Thyroid gland (tissue), 4 donors: Measurements from ENCODE around the gene SIPA1L3. TPM values are rescaled to one million over a fixed set of nuclear protein-coding genes. Genes with fewer than 3 reads are reported as not detected.

Source experiments
- DNase-seq, 2 donors: peaks; one replicate each; pipeline ENCODE4 v3.0.0-alpha.2; 2019
- H3K27ac ChIP-seq, 3 donors: fragments of 200-600 bp; sonication (generic); 1 replicate in 2 of 3; 2 replicates in 1 of 3; pipeline ENCODE4 v1.5.1; 2016 to 2019; ENCODE audit warnings: mild to moderate bottlenecking in 1 of 3, moderate library complexity in 1 of 3
- H3K27me3 ChIP-seq: fragments of 200-600 bp; sonication (generic); one replicate; pipeline ENCODE4 v1.5.1; 2019
- H3K36me3 ChIP-seq, 2 donors: fragments of 200-600 bp; sonication (generic); one replicate each; pipeline ENCODE4 v1.5.1; 2016 to 2019
- H3K4me1 ChIP-seq, 2 donors: fragments of 200-600 bp; sonication (generic); one replicate each; pipeline ENCODE4 v1.5.1; 2017 to 2019
- H3K4me3 ChIP-seq, 3 donors: fragments of 200-600 bp; sonication (generic); replicated peaks in 1 of 3; 1 replicate in 2 of 3; 2 replicates in 1 of 3; pipeline ENCODE4 v1.5.1; 2016; ENCODE audit warnings: mild to moderate bottlenecking in 1 of 3
- H3K9me3 ChIP-seq: fragments of 200-600 bp; sonication (generic); one replicate; pipeline ENCODE4 v1.5.1; 2017
- CTCF ChIP-seq, 6 experiments: fragments of 200-600 bp in 3 of 6; fragments of 450-650 bp in 3 of 6; sonication (generic) in 3 of 6; IDR thresholded peaks; one replicate each; pipeline ENCODE4 v1.5.1; 2016 to 2019; ENCODE audit warnings: antibody characterized with exemption in 6 of 6, mild to moderate bottlenecking in 2 of 6, inconsistent platforms in 1 of 6, moderate library complexity in 1 of 6
- POLR2A ChIP-seq, 2 donors: fragments of 450-650 bp; IDR thresholded peaks; one replicate each; pipeline ENCODE4 v1.6.1; 2017; ENCODE audit warnings: antibody characterized with exemption in 2 of 2, mild to moderate bottlenecking in 2 of 2, moderate library complexity in 1 of 2
- WGBS, 2 donors: methylation state at CpG; one replicate each; pipeline ENCODE4 v1.1.5; 2017; 5-methylcytosine and 5-hydroxymethylcytosine counted together
- intact Hi-C: fragments of 100-400 bp; cut with DNase I; formaldehyde crosslinking; loops from one replicate; pipeline ENCODE4 v1.15.1; 2023
- total RNA-seq, 4 donors: library from RNA; depleted of rRNA; stranded (reverse); fragments of >200 nt; gene quantifications; one replicate each; pipeline ENCODE4 v1.2.3, GENCODE V29; 2016

SIPA1L3 gene
- total RNA-seq, 4 donors from 2014 or later, result 39.4 to 130 (median 116) TPM

DNA sequence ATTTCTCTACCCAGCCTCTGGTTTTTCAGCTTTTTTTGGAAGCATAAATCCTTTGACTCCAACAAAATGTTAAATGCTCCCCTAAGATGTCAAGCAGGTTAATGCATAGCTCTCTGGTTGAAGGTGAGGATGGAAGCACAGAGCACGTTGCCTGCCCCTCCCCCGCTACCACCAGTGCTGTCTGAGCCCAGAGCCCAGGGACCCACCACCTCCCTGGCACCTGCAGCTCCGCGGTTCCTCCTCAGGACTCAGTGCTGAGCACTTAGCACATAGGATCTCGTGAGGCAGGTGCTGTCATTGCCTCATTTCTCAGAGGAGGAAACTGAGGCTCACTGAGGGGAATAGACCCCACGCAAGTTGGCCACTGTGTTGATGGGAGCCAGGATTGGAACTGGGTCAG lies 268.4 kb downstream of the SIPA1L3 start:
- H3K27ac ChIP-seq, result no peak overlapping the region
- no peaks in the 10 kb centered on the region for H3K4me1 ChIP-seq
- intact Hi-C loops, result no loop called here
- TF ChIP-seq CTCF (IDR thresholded peaks at IDR 0.05) (no peak), POLR2A (IDR thresholded peaks at IDR 0.05) (no peak)
- H3K36me3 ChIP-seq, result no peaks in the 10 kb centered on the region
- H3K9me3 ChIP-seq, result no peaks in the 10 kb centered on the region
- H3K4me3 ChIP-seq, result no peak overlapping the region
- no peaks in the 10 kb centered on the region for H3K27me3 ChIP-seq
- WGBS, 2 donors, result 86 to 87% methylated on average over 5 to 6 of the region's 6 CpGs
- DNase-seq, result no peak

- TF ChIP-seq CTCF (IDR thresholded peaks at IDR 0.05) (no peak), POLR2A (IDR thresholded peaks at IDR 0.05) (no peak)
- 95 to 97% methylated on average over 3 of the region's 3 CpGs for WGBS, 2 donors
- DNase-seq, result no peak
- Histone ChIP-seq H3K4me1 (no peaks in the 10 kb centered on the region), H3K9me3 (no peaks in the 10 kb centered on the region), H3K36me3 (peaks cover 0 to 14% of the 10 kb centered on the region in 2 donors), H3K27me3 (no peaks in the 10 kb centered on the region), H3K27ac (no peak overlapping the region), H3K4me3 (no peak overlapping the region)
- intact Hi-C loops, result no loop called here
Measured at GRCh38 chr19:38180071-38180470, 273.1 kb downstream of the SIPA1L3 start.

DNA sequence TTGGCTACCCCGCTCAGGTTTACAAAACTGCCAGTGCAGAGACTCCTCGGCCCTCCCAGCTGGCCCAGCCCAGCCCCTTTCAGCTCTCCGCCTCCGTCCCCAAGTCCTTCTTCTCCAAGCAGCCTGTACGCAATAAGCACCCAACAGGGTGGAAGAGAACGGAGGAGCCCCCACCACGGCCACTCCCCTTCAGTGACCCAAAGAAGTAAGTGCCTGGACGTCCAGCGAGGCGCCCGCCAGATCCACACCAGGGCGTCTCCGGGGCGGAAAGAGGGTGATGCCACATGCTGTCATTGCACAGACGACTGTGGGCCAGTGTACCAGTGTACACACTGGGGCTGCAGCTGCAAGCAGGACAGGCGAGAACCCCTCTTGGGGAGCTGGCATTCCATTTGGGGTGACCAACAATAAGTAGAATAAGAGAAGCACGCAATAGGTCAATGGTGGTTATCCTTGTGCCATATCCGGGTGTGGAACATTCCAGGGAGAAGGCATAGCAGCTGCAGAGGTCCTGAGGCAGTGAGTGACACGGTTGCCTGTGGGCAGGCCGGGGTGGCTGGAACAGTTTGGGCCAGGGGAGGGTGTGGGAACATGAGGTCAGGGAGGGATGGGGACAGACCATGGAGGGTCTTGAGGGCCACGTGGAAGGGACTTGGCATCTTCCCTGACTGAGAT lies 275.7 kb downstream of the SIPA1L3 start:
- Histone ChIP-seq H3K36me3 (peaks cover 0 to 14% of the 10 kb centered on the region in 2 donors), H3K9me3 (no peaks in the 10 kb centered on the region), H3K27me3 (no peaks in the 10 kb centered on the region), H3K27ac (no peak overlapping the region), H3K4me3 (no peak overlapping the region), H3K4me1 (no peaks in the 10 kb centered on the region)
- DNase-seq, result no peak
- TF ChIP-seq CTCF (IDR thresholded peaks at IDR 0.05) (no peak), POLR2A (IDR thresholded peaks at IDR 0.05) (no peak)
- intact Hi-C loops, result no loop called here
- WGBS, 2 donors, result 91 to 94% methylated on average over 21 of the region's 21 CpGs

GRCh38 chr19:38183251-38183897 lies 276.4 kb downstream of the SIPA1L3 start:
- no peak for DNase-seq
- WGBS, 2 donors, result 66 to 73% methylated on average over 30 of the region's 30 CpGs

More at GRCh38 chr19:38183251-38183897, 276.4 kb downstream of the SIPA1L3 start:
- no peaks in the 10 kb centered on the region for H3K4me1 ChIP-seq
- H3K27me3 ChIP-seq, result no peaks in the 10 kb centered on the region
- H3K9me3 ChIP-seq, result no peaks in the 10 kb centered on the region
- peaks cover 0 to 14% of the 10 kb centered on the region in 2 donors for H3K36me3 ChIP-seq
- TF ChIP-seq CTCF (IDR thresholded peaks at IDR 0.05) (no peak), POLR2A (IDR thresholded peaks at IDR 0.05) (no peak)
- no peak overlapping the region for H3K4me3 ChIP-seq
- H3K27ac ChIP-seq, result no peak overlapping the region
- intact Hi-C loops, result no loop called here
